Peyer's patch (tissue), 4 donors: ENCODE measurements around the gene PDE8B.

Experiments used
- CTCF ChIP-seq, 6 experiments: fragments of 450-650 bp in 4 of 6; fragments of 200-600 bp in 2 of 6; sonication (generic) in 1 of 6; IDR thresholded peaks; one replicate each; pipeline ENCODE4 v1.5.1; 2017 to 2019; ENCODE audit warnings: antibody characterized with exemption in 6 of 6, mild to moderate bottlenecking in 3 of 6, moderate library complexity in 1 of 6
- POLR2A ChIP-seq, 2 donors: fragments of 450-650 bp; IDR thresholded peaks; one replicate each; pipeline ENCODE4 v1.5.1; 2017; ENCODE audit warnings: antibody characterized with exemption in 2 of 2, mild to moderate bottlenecking in 2 of 2, moderate library complexity in 2 of 2

- TF ChIP-seq CTCF (IDR thresholded peaks at IDR 0.05) = no peak
- TF ChIP-seq POLR2A (IDR thresholded peaks at IDR 0.05) = no peak
These were observed 137.1 kb downstream of the PDE8B start for GRCh38 chr5:77347435-77348098.
